NCI-H510A (cell line): Measurements from ENCODE around the gene POLR3GL.
A peak's percentile ranks its signal among the peaks of the same experiment; 100 is the strongest.
"Not testable (repeated sequence)": the region's sequence is repeated elsewhere in the genome, so short reads cannot be mapped to it uniquely, and the experiment has no call there.

Experiments used
- DNase-seq: peaks from one replicate; lab custom pipeline; 2025; lab: John Stamatoyannopoulos, UW

POLR3GL gene

GRCh38 chr1:145964328-145965118, at the start of gene POLR3GL, which contains the start of gene ANKRD34A:
POLR3GL (plus strand) TSS chr1:145964690; CDS start chr1:145974866, 10,176 bp downstream.
ANKRD34A (minus strand) TSS chr1:145964575; CDS start chr1:145961759, 2,816 bp downstream.
- peak; percentile 92 for DNase-seq

- no peak for DNase-seq
These were observed 47.7 kb upstream of the POLR3GL start for GRCh38 chr1:145916745-145917144.

- DNase-seq, result no peak
These were observed 46.9 kb upstream of the POLR3GL start for GRCh38 chr1:145917595-145917994.

- DNase-seq, result peak; percentile 57
These were observed 46.1 kb upstream of the POLR3GL start, which contains the start of gene PEX11B for GRCh38 chr1:145918144-145918991. PEX11B (minus strand) TSS chr1:145918717; CDS start chr1:145918688, 29 bp downstream.

GRCh38 chr1:145918992-145919939, 45.2 kb upstream of the POLR3GL start:
- DNase-seq, result no peak

GRCh38 chr1:145920297-145920696, 44.2 kb upstream of the POLR3GL start:
- not testable (repeated sequence) for DNase-seq

GRCh38 chr1:145922266-145922665, 42.2 kb upstream of the POLR3GL start:
- DNase-seq, result no peak

GRCh38 chr1:145926686-145927062, 37.8 kb upstream of the POLR3GL start:
- DNase-seq, result no peak

GRCh38 chr1:145927063-145927886, 37.2 kb upstream of the POLR3GL start, which contains the start of gene RBM8A:
RBM8A (minus strand) TSS chr1:145927484; CDS start chr1:145927426, 58 bp downstream.
- DNase-seq, result peak; percentile 96

GRCh38 chr1:145927916-145928643, 36.4 kb upstream of the POLR3GL start:
- no peak for DNase-seq

GRCh38 chr1:145932522-145933009, 31.9 kb upstream of the POLR3GL start:
- DNase-seq, result not testable (repeated sequence)

GRCh38 chr1:145935708-145936107, 28.8 kb upstream of the POLR3GL start:
- DNase-seq, result no peak

- no peak for DNase-seq
These were observed 28.2 kb upstream of the POLR3GL start for GRCh38 chr1:145936247-145936646.

- DNase-seq, result no peak
These were observed 27.1 kb upstream of the POLR3GL start for GRCh38 chr1:145937436-145937835.

- DNase-seq, result no peak
These were observed 22.1 kb upstream of the POLR3GL start for GRCh38 chr1:145942405-145942804.

GRCh38 chr1:145942871-145943270, 21.6 kb upstream of the POLR3GL start:
- no peak for DNase-seq

GRCh38 chr1:145944532-145944931, 20.0 kb upstream of the POLR3GL start:
- no peak for DNase-seq

- DNase-seq, result no peak
These were observed 18.0 kb upstream of the POLR3GL start for GRCh38 chr1:145946477-145946986.

- DNase-seq, result no peak
These were observed 16.9 kb upstream of the POLR3GL start for GRCh38 chr1:145947551-145947950.
